Erythroblast (primary cell): ENCODE measurements around the gene RHOBTB3.

Experiments
- GATA1 ChIP-seq: IDR thresholded peaks from 2 replicates; pipeline ENCODE4 v1.6.1; 2011; ENCODE audit warnings: low read depth, mild to moderate bottlenecking, control low read depth, low read length, moderate library complexity
- POLR2A ChIP-seq: IDR thresholded peaks from 2 replicates; pipeline ENCODE4 v1.6.1; 2011; ENCODE audit warnings: mild to moderate bottlenecking, low read length

DNA sequence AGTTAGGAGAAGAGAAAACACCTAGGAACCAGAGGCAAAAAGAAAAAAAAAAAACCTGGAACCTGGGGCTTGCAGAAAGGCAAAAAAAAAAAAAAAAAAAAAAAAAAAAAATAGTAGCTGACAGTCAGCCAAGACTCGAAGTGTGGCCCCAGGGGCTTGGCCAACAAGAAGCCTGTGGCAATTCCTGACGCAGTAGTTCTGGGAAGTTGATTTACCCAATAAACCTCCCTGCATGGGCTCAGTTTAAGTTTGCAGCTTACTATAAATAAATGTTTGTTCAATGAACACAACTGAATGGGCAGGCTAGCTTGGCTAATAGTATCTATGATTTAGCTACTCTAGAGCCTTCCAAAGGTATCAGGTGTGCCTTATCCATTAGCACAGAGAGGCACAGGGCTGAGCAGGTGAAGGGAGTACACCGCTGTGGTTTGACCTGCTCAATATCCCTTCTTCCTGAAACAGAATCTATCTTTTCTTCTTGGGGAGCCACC is 112.6 kb downstream of the RHOBTB3 start:
- TF ChIP-seq POLR2A = no peak
- TF ChIP-seq GATA1 = no peak
